T-helper 22 cell (primary cell): Measurements from ENCODE around the gene FOS.

Experiments
- DNase-seq: peaks from one replicate; pipeline ENCODE4 v3.0.0-alpha.2; 2020; ENCODE audit warnings: low read depth

Gene FOS

GRCh38 chr14:75250800-75251199 lies 27.8 kb upstream of the FOS start:
- DNase-seq = no peak

DNA sequence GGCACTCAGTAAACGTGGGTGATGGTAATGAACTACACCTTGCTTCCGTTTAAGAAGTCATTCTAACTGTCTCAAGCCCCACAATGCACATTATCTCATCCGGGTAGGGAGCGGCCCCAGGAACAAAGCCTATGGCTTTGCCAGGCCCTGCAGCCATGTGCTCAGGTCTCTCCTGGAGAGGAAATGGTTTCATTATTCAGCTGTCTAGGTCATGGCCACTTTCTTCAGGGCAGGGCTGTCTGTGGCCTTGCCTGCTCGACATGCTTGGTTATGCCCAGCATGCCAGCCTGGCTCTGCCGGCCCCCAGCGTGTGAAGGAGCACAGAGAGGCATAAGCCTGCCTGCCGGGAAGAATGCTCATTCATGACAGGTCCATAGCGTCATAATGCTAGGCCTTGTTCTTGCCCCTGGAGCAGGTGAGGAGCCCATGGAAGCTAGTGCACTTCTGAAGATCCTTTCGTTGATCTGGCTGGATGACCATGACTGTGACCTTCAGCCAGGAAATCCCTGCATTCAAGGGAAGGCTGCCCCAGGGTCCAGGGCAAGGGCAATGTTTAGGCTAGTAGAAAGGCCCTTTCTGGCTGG lies 26.3 kb upstream of the FOS start:
- DNase-seq = no peak

DNA sequence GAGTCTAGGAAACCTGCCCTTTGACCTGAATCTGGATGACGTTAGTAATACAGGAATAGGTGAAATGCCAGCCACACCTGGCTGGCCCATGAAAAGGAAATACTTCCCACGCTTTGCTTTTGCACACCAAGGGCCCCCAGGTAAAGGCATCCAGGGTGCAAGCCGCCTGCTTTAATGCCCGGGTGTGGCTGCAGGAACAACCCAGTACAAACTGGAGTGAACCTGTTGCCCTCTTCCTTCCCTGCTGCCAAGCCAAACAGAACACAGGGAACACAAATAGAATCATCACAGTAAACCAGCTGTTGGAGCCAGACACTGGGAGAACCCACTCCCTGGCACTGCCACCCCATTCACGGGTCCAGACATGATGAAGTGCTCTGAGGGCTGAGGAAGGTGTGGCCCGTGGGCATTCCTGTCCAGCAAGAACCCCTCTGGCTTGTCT lies 24.2 kb upstream of the FOS start:
- no peak for DNase-seq

GRCh38 chr14:75254901-75255584 lies 23.6 kb upstream of the FOS start:
- DNase-seq = no peak

DNA sequence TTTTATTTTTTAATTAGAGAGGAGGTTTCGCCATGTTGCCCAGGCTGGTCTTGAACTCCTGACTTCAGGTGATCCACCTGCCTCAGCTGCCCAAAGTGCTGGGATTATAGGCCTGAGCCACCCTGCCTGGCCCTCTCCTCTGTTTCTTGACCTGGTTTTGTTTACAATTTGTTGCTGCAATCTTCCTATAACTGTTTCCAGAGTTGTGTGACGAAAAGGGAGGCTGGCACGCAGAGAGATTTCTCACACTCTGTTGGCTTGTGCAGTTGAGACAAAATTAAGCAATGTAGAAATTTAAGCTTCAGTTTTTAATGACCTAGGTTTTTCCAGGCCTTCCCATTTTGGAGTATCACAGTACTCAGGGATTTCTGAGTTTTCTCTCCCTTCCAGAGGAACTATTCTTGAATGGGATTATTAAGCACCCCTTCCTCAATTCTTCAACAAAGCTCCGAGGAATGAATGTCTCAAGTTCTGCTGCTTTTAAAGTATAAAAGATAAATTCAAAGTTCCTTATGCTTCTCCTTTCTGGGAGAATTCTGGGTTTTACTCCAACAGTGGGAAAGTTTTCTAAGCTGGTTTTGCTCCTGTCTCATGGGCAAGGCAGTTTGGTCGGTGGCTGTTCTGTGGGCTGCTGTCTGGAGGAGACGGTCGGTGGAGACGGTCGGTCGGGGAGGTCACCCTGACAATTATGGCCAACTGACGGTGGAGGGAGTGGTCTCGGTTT lies 20.4 kb upstream of the FOS start:
- no peak for DNase-seq

- peak; percentile 99 for DNase-seq
Observed at GRCh38 chr14:75258803-75259509, 19.7 kb upstream of the FOS start.

- DNase-seq = no peak
Observed at GRCh38 chr14:75259510-75259855, 19.1 kb upstream of the FOS start.

DNA sequence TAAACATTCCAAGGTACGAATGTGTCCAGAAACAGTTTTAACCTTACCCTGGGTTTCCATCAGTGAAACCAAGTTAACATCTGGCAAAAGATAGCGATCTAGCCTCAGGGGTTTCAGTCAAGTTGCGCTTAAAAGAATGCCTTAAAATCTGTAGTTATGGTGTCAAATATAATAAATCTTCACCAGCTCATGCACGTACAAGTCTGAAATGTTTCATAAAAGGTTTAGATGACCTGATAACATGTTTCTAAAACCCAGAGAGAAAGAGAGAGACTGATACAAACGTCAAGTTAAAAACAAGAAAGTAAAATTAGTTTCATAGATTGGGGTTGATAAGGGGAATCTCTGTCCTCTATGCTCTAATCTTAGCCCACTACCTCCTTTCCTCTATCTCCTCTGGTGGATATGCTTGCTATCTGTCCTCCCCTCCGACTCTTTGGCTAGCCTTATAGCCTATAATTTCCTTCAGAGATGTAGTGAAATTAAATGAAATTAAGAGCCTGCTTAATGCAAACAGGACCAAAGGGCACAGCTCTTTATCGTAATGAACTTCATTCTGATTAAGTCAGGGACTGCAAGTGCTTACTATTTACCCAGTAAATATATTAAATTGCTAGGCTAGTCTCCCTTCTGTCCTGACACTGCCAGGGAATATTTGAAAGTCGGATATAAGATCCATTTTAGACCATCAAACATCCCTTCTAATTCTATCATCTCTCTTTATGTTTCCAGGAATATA lies 18.4 kb upstream of the FOS start:
- no peak for DNase-seq

DNA sequence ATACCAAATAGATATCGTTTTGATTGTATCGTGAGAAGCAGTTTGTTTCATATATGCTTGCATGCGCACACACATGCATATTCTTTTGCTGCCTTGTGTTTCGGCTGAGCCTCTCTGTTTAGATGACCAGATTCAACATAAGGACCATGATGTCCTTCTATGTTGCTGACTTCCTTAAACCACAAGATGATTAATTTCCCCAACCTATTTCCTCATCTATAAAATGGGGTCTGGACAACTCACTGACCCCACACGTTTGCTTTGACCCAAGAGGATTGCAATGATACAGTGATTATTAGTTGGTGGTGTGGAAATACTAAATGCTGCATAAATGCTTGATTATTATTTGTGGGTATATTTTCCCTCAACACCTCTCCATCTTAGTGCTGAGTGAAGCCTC lies 16.8 kb upstream of the FOS start:
- no peak for DNase-seq

DNA sequence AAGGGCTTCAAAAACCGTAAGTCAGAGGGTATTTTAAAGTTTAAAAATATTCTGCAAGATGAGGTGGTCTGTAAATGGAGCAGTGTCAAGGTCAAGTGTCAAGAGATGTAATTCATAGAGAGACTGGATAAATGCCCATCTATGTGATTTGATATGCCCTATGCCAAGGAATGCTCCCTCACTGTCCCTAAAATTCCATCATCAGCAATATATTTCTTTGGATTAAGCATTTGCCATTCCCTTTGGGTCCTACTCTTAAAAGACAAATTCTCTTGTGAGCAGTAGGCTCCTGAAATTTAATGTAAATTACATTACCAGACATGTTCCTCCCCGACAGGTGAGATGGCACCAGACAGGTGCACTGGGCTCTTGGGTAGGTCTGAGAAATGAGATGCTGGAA lies 16.0 kb upstream of the FOS start:
- no peak for DNase-seq

DNA sequence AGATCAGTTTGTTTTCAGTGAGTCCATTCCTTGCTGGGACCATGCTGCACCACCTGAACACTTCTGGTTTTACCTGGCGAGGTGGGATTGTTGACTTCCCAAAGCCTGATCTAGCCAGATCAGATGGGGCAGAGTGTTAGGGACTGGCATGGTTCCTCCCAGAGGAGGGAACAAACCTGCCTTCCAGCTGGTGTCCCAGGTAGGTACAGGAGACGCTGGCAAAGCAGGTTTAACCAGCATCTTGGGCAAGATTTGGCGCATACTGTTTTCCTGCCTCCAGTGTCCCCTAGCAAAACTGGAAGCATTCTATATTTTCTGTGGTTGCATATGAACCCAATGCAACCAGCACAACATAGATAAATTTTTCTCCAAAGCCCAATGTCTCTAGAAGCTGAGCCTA lies 14.6 kb upstream of the FOS start:
- no peak for DNase-seq

- DNase-seq = no peak
Observed at GRCh38 chr14:75267141-75267721, 11.4 kb upstream of the FOS start.

DNA sequence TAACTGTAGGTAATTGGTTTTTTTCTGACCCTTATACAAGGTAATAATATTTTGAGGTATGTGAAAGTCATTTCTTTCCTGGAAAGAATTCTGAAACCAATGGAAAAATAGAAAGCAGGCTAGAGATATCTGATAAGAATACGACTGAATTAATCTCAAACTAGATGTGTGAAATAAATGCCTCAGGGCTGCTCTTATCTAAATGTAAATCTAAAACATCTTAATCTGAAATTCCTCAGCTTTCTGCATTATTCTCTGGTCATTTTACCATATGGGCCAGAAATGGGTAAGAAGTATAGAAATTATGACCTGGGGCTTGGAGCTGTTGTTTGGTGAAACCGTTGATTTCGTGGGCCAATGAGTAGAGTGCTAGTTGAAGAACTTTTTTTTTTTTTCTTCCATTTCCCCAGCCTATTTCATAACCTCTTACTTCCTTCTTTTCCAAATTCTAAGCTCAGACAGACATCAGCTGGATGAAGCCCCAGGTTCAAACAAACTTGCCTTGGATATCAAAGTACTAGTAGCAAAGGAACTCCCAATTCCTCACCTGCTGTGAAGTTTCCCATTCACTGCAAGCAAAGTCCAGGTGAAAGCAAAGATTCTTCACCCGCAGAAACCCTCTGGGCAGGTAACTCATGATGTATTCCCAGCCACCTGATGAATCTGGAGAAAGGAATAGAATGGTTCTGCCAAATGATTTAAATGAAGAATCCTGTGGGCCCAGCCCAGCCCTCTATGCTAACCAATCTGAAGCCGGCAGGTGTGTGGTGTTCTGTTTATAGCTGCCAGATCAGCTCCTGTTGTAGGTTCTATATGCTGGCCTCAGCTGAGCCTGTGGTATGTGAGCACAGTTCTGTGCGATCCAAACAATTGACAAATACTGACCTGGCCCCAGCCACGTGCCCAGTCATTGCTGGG lies 9.7 kb upstream of the FOS start:
- no peak for DNase-seq

- no peak for DNase-seq
Observed at GRCh38 chr14:75271514-75271913, 7.1 kb upstream of the FOS start.

GRCh38 chr14:75273272-75274049 lies 5.2 kb upstream of the FOS start:
- no peak for DNase-seq

DNA sequence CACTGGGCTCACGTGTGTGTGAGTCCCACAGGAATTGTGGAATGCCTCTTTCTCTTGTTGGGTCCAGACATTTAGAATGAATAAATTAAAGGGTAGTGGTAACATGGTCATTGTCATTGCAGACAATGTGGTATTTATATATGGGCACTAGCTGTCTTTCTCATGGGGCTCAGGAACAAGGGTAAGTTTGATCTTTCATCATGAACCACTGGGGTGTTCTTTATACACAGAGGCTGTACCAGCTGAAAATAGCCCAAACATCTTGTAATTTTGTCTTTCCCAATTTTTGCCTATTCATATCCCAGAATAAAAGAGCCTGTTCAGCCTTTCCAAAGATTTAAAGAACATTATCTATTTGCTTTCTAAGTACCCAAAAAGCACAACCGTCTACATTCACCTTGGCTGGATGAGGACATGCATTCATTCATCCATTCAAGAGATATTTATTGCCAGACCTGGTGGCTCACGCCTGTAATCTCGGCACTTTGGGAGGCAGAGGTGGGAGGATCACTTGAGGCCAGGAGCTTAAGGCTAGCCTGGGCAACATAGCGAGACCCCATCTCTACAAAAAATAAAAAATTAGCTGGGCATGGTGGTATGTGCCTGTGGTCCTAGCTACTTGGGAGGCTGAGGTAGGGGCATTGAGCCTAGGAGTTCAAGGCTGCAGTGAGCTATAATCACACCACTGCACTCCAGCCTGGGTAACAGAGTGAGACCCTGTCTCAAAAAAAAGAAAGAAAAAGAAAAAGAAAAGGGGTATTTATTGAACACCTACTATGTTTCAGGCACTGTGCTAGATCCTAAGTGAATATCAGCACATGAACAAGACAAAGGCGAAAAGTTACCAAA lies 4.4 kb upstream of the FOS start:
- no peak for DNase-seq

- DNase-seq = peak; percentile 76
Observed at GRCh38 chr14:75274899-75275569, 3.6 kb upstream of the FOS start.

DNA sequence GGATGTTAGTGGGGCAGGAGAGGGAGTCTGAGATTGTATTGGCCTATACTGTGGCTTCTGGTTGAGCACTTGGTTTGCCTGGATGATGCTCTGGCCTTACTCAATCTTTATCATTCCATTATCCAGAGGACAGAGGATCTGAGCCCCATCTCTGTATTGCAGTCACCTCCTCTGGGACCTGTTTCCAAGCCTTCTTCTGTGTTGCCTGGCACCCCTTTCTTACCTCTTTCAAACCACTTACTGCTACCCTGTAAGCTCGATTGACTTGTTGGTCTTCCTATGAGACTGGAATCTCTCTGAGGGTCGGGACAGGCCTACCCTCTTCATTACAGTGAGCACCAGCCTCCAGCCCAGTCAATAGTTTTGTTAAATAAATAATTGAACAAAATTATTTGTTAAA lies 3.0 kb upstream of the FOS start:
- no peak for DNase-seq
